Measurements from ENCODE around the gene DOCK10.
A peak's percentile ranks its signal among the peaks of the same experiment; 100 is the strongest.

The DOCK10 gene

DNA sequence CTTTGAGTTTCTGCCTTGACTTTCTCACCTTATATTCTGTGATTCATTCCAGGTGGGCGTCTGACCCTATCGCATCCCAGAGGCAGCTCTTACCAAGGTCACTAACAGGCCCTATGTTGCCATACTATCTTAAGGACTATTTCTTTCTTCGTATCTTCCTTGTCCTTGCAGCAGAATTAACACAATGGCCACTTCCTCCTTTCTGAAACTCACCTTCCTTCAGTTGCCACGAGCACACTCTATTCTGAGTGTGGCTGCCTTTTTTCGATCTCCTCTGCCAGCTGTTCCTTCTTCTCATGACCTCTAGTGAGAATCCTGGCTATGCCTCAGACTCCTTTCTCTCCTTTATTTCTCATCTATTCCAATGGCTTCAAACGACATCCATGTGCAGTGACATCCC lies 165.7 kb downstream of the DOCK10 start:
- DNase-seq (ENCODE audit: low spot score): no peak

DNA sequence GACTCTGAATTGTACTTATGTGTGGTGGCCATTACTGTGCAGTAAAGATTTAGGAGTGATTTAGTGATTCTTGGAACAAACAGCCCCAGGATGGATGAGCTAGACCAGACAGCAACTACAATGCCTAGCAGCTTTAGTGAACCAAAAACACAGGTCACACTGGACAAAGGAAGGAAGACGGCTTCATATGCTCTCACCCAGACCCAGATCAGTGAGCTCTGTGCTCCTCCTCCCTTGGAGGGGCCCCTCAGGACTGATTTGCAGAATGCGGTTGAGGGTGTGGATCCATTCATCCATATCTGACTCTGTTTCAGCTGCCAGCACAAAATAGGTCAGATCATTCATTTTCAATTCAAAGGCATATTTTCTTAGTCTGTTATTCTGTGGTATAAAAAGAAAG lies 166.4 kb downstream of the DOCK10 start:
- no peak for DNase-seq (ENCODE audit: low spot score)

DNA sequence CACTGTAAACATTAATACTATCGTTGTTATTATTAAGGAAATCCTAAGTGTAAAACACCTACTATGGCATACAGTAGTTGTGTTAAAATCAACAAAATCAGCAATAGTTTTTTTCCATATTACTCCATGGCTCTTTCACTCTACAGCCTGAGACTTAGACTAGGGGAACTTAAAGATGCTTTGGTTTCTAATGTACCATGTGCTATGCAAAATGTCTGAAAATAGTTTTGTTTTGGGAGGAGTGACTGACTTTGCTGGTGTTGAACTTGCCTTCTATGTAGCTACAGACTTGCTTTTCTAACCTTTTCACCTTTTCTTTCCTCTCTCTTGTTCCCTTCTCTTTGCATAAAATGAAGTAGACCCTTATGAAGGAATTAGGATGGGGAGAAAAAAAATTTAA lies 167.1 kb downstream of the DOCK10 start:
- DNase-seq (ENCODE audit: low spot score): no peak

DNA sequence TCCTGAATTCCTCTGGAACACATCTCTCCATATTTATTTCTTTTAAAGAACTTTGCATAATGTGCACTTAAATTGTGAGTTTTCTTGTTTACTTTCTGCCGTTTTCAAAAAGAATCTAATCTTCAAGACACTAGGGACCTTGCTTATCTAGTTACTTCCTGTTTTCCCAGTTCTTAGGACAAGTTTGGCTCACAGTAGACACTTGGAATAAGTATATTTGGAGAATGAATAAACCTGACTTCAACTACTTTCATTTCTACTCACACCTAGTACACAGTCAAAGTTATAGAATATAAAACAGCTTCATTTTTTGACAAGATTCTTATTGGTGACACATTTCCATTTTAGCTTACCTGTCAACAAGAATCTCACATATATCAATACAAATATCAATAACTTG lies 170.5 kb downstream of the DOCK10 start:
- no peak for DNase-seq (ENCODE audit: low spot score)

DNA sequence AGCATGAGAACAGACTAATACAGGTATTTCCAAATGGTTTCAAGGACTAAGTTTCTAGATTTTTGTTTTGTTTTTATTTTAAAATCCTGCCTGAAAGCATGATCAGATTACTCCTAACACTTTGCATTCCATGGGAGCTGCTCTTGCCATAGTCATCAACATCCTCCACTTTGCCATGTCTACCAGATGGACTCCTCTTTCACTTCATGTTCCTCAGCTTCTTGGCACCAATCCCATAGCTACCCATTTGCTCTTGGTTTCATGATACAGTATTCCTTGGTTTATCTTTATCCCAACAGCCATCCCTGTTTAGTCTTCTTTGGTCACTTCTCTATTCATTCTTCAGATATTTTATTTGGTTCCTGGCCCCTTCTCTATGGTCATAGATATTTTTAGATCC lies 171.9 kb downstream of the DOCK10 start:
- no peak for DNase-seq (ENCODE audit: low spot score)

DNA sequence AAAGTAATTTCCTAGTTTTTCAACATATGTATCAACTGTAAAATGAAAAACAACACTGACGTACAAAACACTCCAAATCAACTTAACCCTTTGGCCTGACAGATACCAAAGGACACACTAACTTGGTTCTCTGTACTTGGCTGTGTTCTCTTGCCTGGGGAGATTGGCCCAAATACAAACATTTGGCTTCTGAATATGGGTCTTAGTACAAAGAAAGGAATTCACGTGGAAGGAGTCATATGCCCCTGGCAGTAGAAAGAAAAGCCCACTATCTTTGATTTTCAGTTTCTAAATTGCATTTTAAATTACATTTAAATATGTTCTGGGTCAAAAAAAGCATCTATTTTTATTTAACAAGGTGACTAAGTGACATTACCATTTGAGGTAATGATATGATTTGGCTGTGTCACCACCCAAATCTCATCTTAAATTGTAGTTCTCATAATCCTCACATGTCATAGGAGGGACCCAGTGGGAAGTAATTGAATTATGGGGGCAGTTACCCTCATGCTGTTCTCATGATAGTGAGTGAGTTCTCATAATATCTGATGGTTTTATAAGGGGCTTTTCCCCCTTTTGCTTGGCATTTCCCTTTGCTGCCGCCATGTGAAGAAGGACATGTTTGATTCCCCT lies 172.6 kb downstream of the DOCK10 start:
- no peak for DNase-seq (ENCODE audit: low spot score)

DNA sequence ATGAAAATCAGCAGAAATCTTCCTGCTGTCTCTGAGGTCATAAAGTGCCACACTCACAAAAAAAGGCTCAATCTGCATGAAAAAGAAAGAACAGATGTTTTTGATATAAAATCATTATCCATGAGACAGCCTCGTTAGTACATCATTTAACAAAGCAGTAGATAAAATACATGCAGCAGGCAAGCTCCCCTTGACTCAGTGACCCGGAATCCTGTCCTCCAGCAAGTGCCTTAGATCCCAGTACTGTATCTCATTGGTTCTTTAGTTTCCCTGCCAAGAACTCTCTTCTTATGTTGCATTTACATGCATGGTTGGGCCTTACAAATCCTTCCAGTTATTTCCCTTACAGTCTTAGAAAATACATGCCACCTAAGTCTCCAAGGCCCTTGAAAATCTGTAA lies 177.3 kb downstream of the DOCK10 start:
- DNase-seq (ENCODE audit: low spot score): no peak

DNA sequence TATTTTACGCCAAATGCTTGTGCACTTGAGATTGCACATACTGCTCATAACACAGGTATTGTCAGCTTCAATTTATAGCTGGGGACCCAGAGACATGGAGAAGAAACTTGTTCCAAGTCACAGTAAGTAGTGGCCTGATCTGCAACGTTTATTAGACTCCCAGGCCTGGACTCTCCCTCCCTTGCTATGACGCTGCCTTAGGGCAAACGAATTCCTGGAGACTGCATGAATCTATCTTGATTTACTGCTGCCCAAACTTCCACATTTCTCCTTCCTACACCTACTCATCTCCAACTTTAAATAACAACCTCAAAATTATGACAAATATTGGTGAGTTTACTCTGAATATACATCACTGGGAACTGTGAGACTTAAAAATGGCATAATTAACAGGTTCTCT lies 181.0 kb downstream of the DOCK10 start:
- no peak for DNase-seq (ENCODE audit: low spot score)

DNA sequence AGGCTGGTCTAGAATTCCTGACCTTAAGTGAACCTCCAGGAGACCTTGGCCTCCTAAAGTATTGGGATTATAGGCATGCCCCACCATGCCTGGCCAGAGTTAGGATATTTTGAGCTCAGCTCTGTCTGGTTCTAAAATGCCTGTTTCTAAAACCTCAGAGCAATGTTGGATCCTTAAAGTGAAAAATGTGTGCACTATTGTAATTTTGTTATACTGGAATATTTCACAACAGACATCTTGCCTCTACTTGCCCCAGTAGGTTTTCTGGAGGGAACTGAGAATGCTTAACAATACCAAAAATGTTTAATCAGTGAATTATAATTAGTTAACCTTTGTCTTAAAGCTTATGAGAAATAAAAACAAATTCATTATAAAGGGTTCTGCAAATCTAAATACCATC lies 181.5 kb downstream of the DOCK10 start:
- no peak for DNase-seq (ENCODE audit: low spot score)

DNA sequence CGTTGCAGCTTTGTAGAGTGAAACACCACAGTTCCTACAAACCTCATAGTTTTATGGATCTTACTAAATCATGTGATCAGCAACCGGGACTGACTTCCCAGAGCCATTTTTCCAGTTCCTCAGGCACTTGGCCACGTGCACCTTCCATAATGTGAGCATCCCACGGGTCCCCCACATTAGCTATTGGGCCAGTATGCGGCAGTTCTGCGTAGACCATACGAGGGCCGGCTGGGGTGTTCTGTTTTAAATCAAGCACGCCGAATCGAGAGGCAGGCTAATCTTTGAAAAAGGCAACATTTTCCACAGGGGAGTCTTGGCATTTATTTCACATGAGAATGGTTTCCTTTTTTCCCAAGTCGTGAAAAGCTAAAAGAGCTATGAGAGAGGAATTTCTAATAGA lies 190.5 kb downstream of the DOCK10 start:
- no peak for DNase-seq (ENCODE audit: low spot score)

DNA sequence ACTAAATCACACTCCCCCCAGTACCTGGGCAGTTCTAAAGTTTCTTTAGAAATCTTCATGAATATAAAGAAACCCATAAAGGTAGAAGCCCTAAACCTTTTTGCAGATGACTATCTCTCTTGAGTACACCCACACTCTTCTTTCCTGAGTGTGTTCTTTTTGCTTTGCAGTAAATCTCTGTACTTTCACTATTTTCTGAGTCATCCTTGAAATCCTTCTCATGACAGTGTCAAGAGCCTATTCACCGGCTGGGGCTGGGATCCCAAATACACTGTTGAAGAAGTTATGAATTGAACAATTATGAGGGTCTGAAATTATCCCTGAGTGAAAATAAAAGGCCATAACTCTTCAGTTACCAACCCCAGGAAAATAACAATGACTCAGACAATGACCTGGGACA lies 192.2 kb downstream of the DOCK10 start:
- DNase-seq (ENCODE audit: low spot score): no peak

DNA sequence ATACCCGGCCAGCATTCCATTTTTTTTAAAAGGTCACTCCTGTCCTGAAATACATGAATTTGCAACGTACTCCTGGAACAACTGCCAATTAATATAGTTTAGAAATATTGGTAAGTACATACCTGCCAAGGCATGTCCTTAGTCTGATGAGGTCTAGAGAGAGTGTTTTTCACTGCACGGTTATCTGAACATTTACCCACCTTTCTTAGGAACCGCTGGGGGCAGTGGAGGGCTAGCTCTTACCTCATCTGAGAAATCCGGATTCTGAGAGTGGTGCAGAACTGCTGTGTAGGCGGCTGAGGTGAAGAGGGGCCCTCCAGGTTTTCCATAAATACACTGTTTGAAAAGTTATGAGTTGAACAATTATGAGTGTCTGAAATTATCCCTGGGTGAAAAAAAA lies 193.0 kb downstream of the DOCK10 start:
- no peak for DNase-seq (ENCODE audit: low spot score)

DNA sequence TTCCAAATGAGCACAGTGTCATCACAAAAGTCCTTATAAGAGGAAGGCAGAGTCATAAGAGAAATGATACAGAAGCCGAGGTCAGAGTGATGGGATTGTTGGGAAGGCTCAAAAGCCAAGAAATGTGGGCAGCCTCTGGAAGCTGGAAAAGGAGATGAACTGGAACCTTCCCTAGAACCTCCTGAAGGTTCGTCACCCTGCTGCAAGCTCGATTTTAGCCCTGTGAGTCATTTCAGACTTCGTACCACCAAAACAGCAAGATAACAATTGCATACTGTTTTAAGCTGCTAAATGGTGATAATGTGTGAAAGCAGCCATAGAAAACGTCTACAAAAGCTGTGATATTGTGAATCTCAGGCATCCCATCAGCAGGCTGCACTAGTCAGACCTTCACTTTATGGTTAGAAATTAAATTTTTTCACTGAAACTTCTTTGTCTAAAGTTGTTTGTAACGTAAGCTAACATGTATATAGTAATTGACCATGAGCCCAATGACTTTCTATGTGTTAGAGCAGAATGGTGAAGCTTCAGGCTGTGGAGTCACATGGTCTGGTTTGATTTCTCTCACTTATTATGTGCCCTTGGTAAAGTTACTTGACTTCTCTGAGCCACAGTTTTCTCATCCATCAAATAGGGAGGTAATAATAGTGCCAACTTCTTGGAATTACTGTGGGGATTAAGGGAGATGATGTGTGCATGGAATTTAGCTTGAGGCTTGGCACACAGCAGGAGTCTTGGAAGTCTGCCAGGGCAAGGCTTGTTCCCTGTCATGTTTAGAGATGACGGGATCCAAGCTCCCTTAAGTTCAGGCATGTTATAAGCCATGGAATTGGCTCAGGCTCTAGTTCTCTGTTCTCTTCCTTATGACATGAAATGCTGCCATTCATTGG lies 194.1 kb downstream of the DOCK10 start:
- no peak for DNase-seq (ENCODE audit: low spot score)

DNA sequence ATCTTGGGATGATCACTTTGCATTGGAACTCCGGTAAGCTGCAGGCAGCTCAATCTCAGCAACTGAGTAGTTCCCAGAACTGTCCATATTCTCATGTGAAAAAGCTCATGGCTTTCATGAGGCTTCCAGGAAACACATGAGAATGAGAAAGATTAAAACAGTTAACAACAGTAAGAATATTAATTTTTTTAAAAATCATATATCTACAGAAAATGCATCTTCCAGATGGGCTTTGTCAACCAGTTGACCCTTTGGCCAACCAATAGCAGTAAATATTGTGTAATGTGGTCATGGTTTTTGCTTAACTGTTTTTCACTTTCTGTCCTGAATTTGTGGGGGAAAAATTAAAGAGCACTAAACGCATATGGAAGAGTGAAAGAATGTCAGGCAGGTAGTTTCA lies 194.9 kb downstream of the DOCK10 start:
- DNase-seq (ENCODE audit: low spot score): no peak

DNA sequence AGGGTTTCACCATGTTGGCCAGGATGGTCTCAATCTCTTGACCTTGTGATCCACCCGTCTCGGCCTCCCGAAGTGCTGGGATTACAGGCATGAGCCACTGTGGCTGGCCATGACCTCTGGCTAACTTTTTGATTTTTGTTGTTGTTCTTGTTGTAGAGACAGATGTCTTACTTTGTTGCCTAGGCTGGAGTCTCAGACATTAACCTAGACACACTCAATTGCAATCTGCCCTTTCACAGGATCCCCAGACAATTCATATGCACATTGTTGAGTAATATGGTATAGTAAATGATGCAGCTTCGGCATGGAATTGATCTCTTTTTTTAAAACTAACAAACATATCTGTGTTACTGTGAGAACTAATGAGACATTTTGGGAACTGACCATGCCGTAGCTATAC lies 195.6 kb downstream of the DOCK10 start:
- no peak for DNase-seq (ENCODE audit: low spot score)

DNA sequence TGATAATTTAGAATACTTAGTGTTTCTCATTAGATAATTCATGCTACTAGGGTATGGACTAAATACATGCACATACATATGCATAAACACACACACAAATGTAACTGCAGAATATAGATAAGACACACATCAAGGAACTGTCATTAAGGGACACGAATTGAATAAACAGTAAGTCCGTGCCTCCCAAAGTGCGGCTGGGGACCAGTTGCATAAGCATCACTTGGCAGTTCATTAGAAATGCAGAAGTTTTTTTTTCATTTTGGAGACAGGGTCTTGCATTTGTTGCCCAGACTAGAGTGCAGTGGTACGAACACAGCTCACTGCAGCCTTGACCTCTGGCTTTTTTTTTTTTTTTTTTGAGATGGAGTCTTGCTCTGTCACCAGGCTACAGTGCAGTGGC lies 196.1 kb downstream of the DOCK10 start:
- DNase-seq (ENCODE audit: low spot score): no peak

DNA sequence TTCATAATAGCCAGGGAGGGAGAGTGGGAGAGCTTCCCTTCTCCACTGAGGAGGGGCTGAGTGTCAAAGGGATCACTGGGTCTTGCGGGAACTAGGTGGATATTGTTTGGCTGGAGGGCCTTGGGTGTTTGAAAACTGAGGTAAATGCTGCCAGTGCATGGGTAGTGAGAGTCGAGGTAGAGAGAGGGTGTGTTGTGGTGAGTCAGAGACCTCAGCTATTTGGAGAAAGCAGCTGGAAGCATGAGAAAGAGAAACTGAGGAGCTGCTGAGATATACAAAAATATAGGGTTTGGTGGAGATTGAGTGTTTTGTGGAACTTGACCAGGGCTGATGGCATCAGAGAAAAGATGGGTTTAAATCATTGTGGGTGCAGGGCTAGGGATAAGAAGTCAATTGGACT lies 199.1 kb downstream of the DOCK10 start:
- no peak for DNase-seq (ENCODE audit: low spot score)

DNA sequence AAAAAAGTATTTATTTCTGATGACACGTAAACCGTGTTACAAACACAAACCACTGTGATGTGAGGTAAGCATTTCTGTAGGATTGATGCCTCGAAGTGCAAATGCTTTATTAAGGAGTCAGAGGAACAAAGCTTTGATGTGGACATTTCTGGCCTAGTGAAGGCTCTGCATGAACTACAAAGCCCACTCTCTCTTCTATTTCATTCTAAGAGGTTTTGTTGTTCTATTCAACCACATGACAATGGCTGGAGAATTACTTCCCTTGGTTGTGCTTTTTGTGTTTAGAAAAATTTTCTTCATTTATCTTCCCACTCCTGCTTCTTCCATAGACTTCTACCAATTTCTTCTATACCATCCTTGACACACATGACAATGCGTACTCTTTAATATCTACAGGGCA lies 200.4 kb downstream of the DOCK10 start:
- DNase-seq (ENCODE audit: low spot score): no peak

DNA sequence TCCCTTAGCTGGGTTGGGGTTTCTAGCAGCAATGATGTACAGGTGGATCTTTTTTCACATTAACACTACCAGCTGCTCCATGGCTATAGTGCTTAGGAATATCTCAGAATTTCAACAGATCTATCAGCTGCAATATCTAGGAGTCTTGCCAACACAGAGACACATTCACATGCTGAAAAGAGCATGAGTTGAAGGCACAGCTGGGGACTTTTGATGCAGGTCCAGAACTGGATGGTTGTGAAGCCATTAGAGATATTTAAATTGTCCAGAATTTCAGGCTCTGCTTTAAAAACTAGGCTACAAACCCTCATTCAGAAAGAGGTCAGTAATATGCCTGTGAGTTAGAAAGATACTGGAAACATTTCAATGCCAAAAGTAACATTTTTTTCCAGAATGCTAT lies 203.9 kb downstream of the DOCK10 start:
- peak; percentile 3 for DNase-seq (ENCODE audit: low spot score)

DNA sequence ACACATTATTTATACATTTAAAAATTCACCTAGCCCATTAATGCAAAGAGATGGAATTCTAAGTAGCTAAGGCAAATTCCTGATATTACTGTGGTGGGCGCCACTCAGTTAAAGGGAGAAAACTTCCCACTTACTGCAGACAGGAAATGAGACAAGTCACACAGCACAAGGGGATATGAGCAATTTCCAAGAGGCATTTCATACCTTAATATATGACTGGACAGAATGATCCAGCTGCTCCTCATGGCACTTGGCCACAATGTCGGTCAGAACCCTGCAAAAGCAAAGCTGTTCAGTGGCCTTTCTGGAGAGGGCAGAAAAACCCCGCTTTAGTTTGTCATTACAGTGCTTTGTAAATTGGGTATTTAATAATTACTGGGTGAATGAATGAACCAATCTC lies 204.7 kb downstream of the DOCK10 start:
- DNase-seq (ENCODE audit: low spot score): peak; percentile 97

DNA sequence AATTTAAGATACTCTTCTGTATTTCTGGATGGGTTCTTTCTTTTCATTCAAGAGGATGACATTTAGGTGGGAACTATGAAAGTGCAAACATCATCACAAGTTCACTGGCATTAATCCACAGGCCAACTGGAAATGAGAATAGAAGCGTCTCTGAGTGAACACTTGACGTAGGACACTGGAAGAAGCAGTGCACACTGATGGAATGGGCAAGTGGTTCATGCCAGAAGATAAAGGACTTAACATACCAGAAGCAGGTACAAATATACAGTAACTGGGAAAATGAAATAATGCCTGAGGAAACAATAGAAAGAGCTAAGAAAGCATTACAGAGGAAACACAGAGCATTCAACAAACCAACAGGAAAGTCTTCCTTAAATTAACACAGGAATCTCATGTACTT lies 205.2 kb downstream of the DOCK10 start:
- DNase-seq (ENCODE audit: low spot score): no peak

DNA sequence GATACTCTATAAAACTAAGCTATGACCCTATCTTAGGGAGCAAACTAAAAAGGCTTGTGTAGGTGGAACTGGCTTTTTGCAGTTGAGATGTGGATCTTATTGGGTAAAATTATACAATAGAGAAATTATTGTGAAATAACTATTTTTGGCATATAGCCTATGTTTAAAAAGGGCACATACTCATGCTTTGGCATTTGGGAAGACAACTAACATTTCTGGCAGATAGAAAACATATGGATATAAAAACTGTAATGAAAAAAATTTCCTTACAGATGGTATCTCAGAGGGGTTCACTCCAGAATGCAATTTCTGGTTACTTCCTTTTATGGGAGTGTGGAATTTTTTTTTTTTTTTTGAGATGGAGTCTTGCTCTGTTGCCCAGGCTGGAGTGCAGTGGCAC lies 206.0 kb downstream of the DOCK10 start:
- no peak for DNase-seq (ENCODE audit: low spot score)

DNA sequence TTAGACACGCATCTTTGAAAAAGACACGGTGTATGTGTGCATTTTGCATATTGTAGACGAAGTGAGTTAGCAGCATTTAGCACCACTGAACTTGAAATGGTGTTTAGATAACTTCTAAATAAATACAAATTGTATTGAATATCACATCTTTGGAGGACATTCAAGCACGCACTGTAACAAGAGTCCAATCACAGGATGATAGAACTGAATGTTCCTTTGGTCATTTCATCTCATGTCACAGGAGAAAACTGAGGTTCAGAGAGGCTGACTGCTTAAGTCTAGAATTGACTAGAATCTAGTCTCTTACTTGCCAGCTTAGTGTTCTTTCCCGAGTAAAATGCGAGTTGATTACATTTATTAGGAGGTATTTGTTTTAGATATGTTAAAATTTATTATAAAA lies 206.9 kb downstream of the DOCK10 start:
- DNase-seq (ENCODE audit: low spot score): no peak

DNA sequence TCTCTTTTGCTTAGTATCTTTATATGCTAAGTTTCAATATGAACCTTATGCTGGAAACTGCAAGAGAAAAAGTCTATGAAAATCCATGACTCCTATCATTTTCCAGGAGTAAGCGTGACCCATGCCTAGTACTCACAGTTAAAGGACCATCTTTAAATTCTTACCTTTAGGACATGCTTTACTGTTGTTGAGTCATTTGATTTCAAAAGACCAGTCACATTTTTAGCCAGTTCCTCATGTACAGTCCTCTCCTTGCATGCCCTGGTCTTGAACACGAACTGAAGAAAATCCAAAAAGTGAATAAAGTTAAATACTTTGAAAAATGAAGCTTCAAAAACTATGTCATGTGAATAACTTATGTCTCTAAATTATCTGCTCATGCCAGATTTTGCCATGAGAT lies 208.3 kb downstream of the DOCK10 start:
- no peak for DNase-seq (ENCODE audit: low spot score)

Measured in kidney capillary endothelial cell (primary cell).